HFF-Myc (cell line): ENCODE measurements around the gene GFRA1.

Experiments
- DNase-seq: peaks from one replicate; pipeline ENCODE4 v3.0.0-alpha.2; 2011; ENCODE audit warnings: low read depth; ENCODE audit errors: extremely low read depth
- H3K4me3 ChIP-seq: replicated peaks from 2 replicates; pipeline ENCODE4 v1.5.1; 2011; ENCODE audit warnings: low read depth, mild to moderate bottlenecking, control low read depth, low read length
- TF ChIP-seq, protein P1 (sequence below): IDR thresholded peaks from 2 replicates; pipeline ENCODE4 v1.5.1; 2012; ENCODE audit warnings: mild to moderate bottlenecking, low read depth, low read length, control low read depth; ENCODE audit errors: missing control alignments

The GFRA1 gene

DNA sequence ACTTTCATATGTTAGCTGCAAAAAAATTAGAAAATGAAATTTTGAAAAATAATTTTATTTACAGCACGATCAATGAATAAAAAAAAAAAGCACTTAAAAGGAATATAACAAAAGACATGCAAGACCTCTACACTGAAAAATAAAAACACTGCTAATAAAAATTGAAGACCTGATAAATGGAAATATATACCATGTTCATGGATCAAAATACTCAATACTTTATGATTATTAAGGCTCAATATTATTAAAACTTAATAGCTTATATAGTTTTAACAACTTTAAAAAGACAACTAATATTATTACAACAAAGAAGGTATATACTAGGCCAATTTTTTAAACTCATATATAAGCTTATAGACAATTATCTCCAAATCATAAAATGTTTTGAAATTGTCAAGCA lies 143.0 kb downstream of the GFRA1 start:
- DNase-seq, result no peak
- TF ChIP-seq, protein P1, sequence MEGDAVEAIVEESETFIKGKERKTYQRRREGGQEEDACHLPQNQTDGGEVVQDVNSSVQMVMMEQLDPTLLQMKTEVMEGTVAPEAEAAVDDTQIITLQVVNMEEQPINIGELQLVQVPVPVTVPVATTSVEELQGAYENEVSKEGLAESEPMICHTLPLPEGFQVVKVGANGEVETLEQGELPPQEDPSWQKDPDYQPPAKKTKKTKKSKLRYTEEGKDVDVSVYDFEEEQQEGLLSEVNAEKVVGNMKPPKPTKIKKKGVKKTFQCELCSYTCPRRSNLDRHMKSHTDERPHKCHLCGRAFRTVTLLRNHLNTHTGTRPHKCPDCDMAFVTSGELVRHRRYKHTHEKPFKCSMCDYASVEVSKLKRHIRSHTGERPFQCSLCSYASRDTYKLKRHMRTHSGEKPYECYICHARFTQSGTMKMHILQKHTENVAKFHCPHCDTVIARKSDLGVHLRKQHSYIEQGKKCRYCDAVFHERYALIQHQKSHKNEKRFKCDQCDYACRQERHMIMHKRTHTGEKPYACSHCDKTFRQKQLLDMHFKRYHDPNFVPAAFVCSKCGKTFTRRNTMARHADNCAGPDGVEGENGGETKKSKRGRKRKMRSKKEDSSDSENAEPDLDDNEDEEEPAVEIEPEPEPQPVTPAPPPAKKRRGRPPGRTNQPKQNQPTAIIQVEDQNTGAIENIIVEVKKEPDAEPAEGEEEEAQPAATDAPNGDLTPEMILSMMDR, result no peak
- no peak overlapping the region for H3K4me3 ChIP-seq

DNA sequence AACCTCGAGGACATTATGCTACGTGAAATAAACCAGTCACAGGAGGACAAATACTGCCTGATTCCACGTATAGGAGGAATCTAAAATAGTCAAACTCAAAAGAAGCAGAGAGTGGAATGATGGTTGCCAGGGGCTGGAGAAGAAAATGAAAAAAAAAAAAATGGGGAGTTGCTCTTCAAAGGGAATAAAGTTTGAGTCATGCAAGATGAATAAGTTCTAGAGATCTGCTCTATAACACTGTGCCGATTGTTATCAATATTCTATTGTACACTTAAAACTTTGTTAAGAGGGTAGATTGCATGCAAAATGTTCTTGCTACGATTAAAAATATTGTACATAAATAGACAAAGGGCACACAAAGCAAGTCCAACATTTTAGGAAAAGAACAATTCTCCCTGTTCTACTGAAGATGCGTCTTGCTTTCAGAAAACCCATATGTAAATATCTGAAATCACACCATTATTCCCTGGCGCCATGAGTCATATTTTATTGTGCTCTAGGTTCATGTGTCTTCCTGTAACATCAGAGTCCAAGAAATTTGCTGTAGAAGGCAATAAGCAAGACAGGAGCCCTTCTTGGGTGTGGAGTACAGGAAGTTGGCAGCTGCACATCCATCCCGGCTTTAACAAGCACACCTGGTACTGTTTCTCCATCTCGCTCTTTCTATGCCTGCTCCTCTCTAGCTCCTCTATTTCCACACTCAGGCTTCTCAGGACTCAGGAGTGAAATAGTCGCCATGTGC lies 145.9 kb downstream of the GFRA1 start:
- DNase-seq, result no peak
- H3K4me3 ChIP-seq, result no peak overlapping the region
- TF ChIP-seq, protein P1, result no peak

DNA sequence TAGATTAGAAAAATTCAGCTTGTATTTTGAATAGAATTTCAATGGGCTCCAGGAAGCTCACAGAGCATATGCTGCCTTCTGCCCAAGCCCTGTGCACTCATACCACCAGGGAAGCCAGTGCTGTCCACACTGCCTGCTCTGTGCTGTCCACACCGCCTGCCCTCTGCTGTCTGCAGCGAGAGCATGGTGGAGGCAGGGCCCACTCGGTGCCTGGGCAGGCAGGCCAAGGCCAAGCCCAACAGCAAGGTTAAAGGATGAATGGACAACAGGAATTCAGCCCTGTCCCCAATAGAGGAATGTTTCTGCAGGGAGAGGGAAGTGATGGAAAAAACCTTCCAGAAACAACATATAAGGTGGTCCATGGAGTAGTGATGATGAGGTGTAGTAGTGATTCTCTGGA lies 146.8 kb downstream of the GFRA1 start:
- H3K4me3 ChIP-seq, result no peak overlapping the region
- TF ChIP-seq, protein P1, result no peak
- DNase-seq, result no peak

DNA sequence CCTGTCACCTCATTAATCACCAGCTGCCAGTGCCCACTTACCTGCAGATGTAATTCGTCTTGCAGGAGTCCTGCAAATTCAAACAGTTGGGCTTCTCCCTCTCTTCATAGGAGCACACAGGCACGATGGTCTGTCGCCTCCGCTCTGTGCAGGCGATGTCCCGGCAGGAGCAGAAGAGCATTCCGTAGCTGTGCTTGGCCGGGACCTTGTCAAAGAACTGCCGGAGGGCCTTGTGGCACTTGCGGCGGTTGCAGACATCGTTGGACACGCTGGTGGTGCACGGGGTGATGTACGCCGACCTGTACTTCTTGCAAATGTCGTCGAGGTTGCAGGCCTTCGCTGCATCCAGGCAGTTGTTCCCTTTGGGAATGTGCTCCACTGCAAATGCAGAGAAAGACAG lies 147.8 kb downstream of the GFRA1 start:
- TF ChIP-seq, protein P1, result no peak
- DNase-seq, result no peak
- H3K4me3 ChIP-seq, result no peak overlapping the region

DNA sequence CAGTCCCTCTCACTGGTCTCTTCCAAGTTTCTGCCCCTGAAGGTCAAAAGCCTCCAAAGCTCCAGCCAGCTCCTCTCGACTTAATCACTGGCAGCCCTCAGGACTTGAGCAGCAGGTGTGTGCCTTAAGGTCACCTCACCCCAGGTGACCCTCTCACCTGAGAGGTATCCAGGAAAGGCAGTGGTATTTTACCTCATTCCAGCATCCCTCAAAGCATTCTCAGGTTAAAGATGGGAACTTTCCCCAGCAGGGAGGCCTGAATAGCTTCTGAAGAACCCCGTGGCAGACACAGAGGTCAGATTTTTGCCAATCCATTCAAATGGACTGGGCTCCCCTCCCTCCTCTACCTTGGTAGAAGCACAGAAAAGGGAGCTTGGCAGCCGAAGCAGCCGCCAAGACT lies 148.2 kb downstream of the GFRA1 start:
- TF ChIP-seq, protein P1, result no peak
- DNase-seq, result no peak
- no peak overlapping the region for H3K4me3 ChIP-seq

DNA sequence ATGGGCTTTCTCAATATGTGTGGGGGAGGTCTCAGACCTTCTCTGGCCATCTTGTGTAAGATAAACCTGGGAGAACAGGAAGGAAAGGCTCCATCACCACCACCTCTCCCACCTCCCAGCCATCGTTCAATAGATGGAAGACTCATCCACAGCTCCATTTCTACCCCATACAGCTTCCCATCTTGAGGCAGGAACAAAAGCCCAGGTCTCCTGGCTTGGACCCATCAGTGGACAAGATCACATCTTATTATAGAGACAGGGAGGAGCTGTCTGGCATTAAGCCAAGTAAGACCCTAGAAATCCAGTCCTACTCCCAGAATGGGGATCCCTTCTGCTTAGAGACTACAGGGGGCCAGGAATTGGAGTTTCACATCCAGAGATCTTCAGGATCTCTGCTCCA lies 150.3 kb downstream of the GFRA1 start:
- TF ChIP-seq, protein P1, result no peak
- DNase-seq, result no peak
- no peak overlapping the region for H3K4me3 ChIP-seq
